HepG2 (cell line): ENCODE results near the gene NELFCD. TPM values are rescaled to one million over a fixed set of nuclear protein-coding genes. Genes with fewer than 3 reads are reported as not detected.
A peak's percentile ranks its signal among the peaks of the same experiment; 100 is the strongest.

Experiments used
- ATAC-seq: fragments of 200-7000 bp; cut with Tn5 transposase; 3 replicates; pipeline ENCODE4 v1.9.1; 2020; ENCODE audit warnings: mild to moderate bottlenecking, moderate library complexity
- BruUV-seq: library from RNA; stranded (reverse); fragments of 400-500 nt; replicated peaks from 2 replicates; lab custom pipeline; 2021; lab: Mats Ljungman, UMichigan
- CTCF ChIA-PET: fragments of 300-600 bp; formaldehyde crosslinking; extraction: SDS; loops from one replicate; lab custom pipeline; 2021; ENCODE audit warnings: low total read pairs, inconsistent platforms, low intra/inter-chr PET ratio; lab: Yijun Ruan, JAX
- POLR2A ChIA-PET: fragments of 350-600 bp; sonication (Branson Sonifier 250); formaldehyde crosslinking; loops from one replicate; lab custom pipeline; 2020; ENCODE audit warnings: antibody characterized with exemption, inconsistent platforms; lab: Yijun Ruan, JAX
- DNase-seq: peaks from one replicate; pipeline ENCODE4 v3.0.0-alpha.2; 2015; ENCODE audit warnings: low spot score
- FAIRE-seq: peaks from 3 replicates; lab custom pipeline; 2011; peaks lifted over from hg19 to GRCh38; lab: Jason Lieb, UNC
- H2AFZ ChIP-seq: one replicate; pipeline ENCODE4 v1.6.1; 2011; ENCODE audit warnings: low read length, inconsistent platforms
- H3K27ac ChIP-seq: fragments of 300-600 bp; 3 replicates; pipeline ENCODE4 v1.8.0; 2011; ENCODE audit warnings: mixed run types, mild to moderate bottlenecking, mixed read lengths, low read length, inconsistent platforms; ENCODE audit not compliant: insufficient read depth; ENCODE audit errors: extremely low read length
- H3K27me3 ChIP-seq, 2 experiments: fragments of 200-600 bp in 1 of 2; 2 replicates in 1 of 2; 3 replicates in 1 of 2; pipeline versions ENCODE4 v1.6.0 to v1.8.0; 2011; ENCODE audit warnings: low read length in 2 of 2, mild to moderate bottlenecking in 2 of 2, moderate library complexity in 2 of 2, inconsistent platforms in 1 of 2; ENCODE audit not compliant: insufficient read depth in 2 of 2, control insufficient read depth in 1 of 2
- H3K36me3 ChIP-seq, 2 experiments: fragments of 200-600 bp in 1 of 2; replicated peaks in 1 of 2; 2 replicates in 1 of 2; 3 replicates in 1 of 2; pipeline versions ENCODE4 v1.5.1 to v1.8.0; 2011; ENCODE audit warnings: low read length in 2 of 2, inconsistent platforms in 1 of 2; ENCODE audit not compliant: insufficient read depth in 2 of 2, control insufficient read depth in 1 of 2
- H3K4me1 ChIP-seq: 2 replicates; pipeline ENCODE4 v1.5.1; 2012; ENCODE audit warnings: low read length, inconsistent platforms; ENCODE audit not compliant: insufficient read depth
- H3K4me2 ChIP-seq: 2 replicates; pipeline ENCODE4 v1.6.0; 2011; ENCODE audit warnings: low read depth, low read length, inconsistent platforms
- H3K4me3 ChIP-seq, 3 experiments: fragments of 200-600 bp in 1 of 3; sonication (generic), shearing (Covaris generic) in 1 of 3; replicated peaks in 1 of 3; 2 replicates each; pipeline ENCODE4 v1.5.1; 2011 to 2016; ENCODE audit warnings: low read length in 3 of 3, inconsistent platforms in 2 of 3, low read depth in 2 of 3, mild to moderate bottlenecking in 2 of 3, control low read depth in 1 of 3, mixed read lengths in 1 of 3; ENCODE audit not compliant: insufficient read depth in 1 of 3
- H3K79me2 ChIP-seq: one replicate; pipeline ENCODE4 v1.6.1; 2011; ENCODE audit warnings: low read length, inconsistent platforms; ENCODE audit not compliant: insufficient read depth
- H3K9ac ChIP-seq: 2 replicates; pipeline ENCODE4 v1.6.0; 2011; ENCODE audit warnings: mild to moderate bottlenecking, low read depth, low read length, inconsistent platforms; ENCODE audit not compliant: insufficient read depth
- H3K9me3 ChIP-seq: 2 replicates; pipeline ENCODE4 v1.5.1; 2012; ENCODE audit warnings: mild to moderate bottlenecking, low read length
- H4K20me1 ChIP-seq: 2 replicates; pipeline ENCODE4 v1.6.0; 2011; ENCODE audit warnings: inconsistent platforms, mild to moderate bottlenecking, low read length, moderate library complexity; ENCODE audit not compliant: insufficient read depth
- HCFC1 ChIP-seq: fragments of 150-350 bp; IDR thresholded peaks from 2 replicates; pipeline ENCODE4 v1.6.1; 2014; ENCODE audit warnings: low read depth, low read length
- SP4 ChIP-seq: sonication (generic); formaldehyde crosslinking; IDR thresholded peaks from 2 replicates; pipeline ENCODE4 v1.8.1; 2023; ENCODE audit warnings: mild to moderate bottlenecking, missing genetic modification reagents
- TBL1XR1 ChIP-seq: fragments of 150-350 bp; IDR thresholded peaks from 2 replicates; pipeline ENCODE4 v1.6.1; 2014; ENCODE audit warnings: borderline replicate concordance, low read length; ENCODE audit not compliant: partially characterized antibody
- ZBED4 ChIP-seq: sonication (generic); formaldehyde crosslinking; IDR thresholded peaks from 2 replicates; pipeline ENCODE4 v1.4.0; 2020; ENCODE audit warnings: missing genetic modification reagents, borderline replicate concordance
- ZBTB2 ChIP-seq: sonication (generic); formaldehyde crosslinking; IDR thresholded peaks from 2 replicates; pipeline ENCODE4 v1.8.0; 2022; ENCODE audit warnings: low read depth, missing genetic modification reagents
- ZBTB33 ChIP-seq: sonication (generic); formaldehyde crosslinking; IDR thresholded peaks from 2 replicates; pipeline ENCODE4 v1.4.0; 2020; ENCODE audit warnings: missing genetic modification reagents
- ZNF253 ChIP-seq: sonication (generic); formaldehyde crosslinking; IDR thresholded peaks from 2 replicates; pipeline ENCODE4 v1.8.0; 2022; ENCODE audit warnings: mild to moderate bottlenecking, missing genetic modification reagents, borderline replicate concordance
- ZNF280B ChIP-seq: sonication (generic); formaldehyde crosslinking; IDR thresholded peaks from 2 replicates; pipeline ENCODE4 v1.5.0; 2020; ENCODE audit warnings: missing genetic modification reagents, mild to moderate bottlenecking, borderline replicate concordance
- WGBS: methylation state at CpG from one replicate; pipeline ENCODE4 v1.1.6; 2017; ENCODE audit warnings: low lambda C conversion rate; 5-methylcytosine and 5-hydroxymethylcytosine counted together
- in situ Hi-C: cut with HindIII; loops from 2 replicates; pipeline ENCODE4 v1.10.0; 2017; ENCODE audit warnings: low pct_unique_long_range_greater_than_20kb; ENCODE audit not compliant: extremely low pct_ligation_motif_present
- intact Hi-C: fragments of 100-400 bp; cut with micrococcal nuclease; formaldehyde crosslinking; loops from one replicate; pipeline ENCODE4 v1.10.0; 2022; ENCODE audit not compliant: unreplicated experiment
- polyA plus RNA-seq, 8 experiments: library from polyadenylated mRNA; depleted of rRNA in 3 of 8; stranded (reverse) in 7 of 8; unstranded in 1 of 8; fragments of >200 nt; fragmentation: Illumina TruSeq in 4 of 8; extraction: Trizol in 4 of 8; gene quantifications; 2 replicates each; pipeline versions ENCODE4 v1.2.1 to v1.2.3, GENCODE V29; 2011 to 2016; ENCODE audit warnings: low read depth in 4 of 8, missing spikeins in 1 of 8, mixed read lengths in 1 of 8; ENCODE audit not compliant: insufficient read depth in 1 of 8
- total RNA-seq, 5 experiments: library from RNA; depleted of rRNA; stranded (reverse); fragments of >200 nt; fragmentation: Illumina TruSeq; extraction: Trizol; gene quantifications; 2 replicates each; pipeline ENCODE4 v1.2.3, GENCODE V29; 2016; ENCODE audit warnings: low read depth in 1 of 5

The NELFCD gene
- total and polyA plus RNA-seq, 2 of the 13 experiments (the other 11 are each of a cell fraction or from before 2014, with no cell fraction given) = 159 to 203 TPM

- TF ChIP-seq ZBED4 (CRISPR knock-in tag) = peak; percentile 83; the same call in 1 of the 2 replicates
- no peak for TF ChIP-seq ZBTB2 (CRISPR knock-in tag)
Measured at GRCh38 chr20:59006167-59006863, 25.3 kb downstream of the NELFCD start (continued).

- intact Hi-C loops = no loop called here
- Histone ChIP-seq H3K9ac (no peak within 1 kb of the TSS), H4K20me1 (no peaks in the 10 kb centered on the region), H3K79me2 (no peaks in the 10 kb centered on the region), H3K4me1 (peaks cover 93% of the 10 kb centered on the region), H3K4me3 (peak within 1 kb of the TSS in 1 of 3 experiments; percentile 73; a peak in 1 of 6 replicates), H2AFZ (no peak within 1 kb of the TSS), H3K9me3 (no peaks in the 10 kb centered on the region), H3K27me3 (peaks cover 2 to 22% of the 10 kb centered on the region in 2 experiments; a peak in 4 of 5 replicates), H3K4me2 (peak within 1 kb of the TSS; percentile 90), H3K27ac (peak within 1 kb of the TSS; percentile 3), H3K36me3 (no peaks in the 10 kb centered on the region)
- BruUV-seq = no TSS peak
- WGBS = 97% methylated on average over 79 of the region's 82 CpGs
- in situ Hi-C loops = no loop called here
- FAIRE-seq (no peak), ATAC-seq (no peak), DNase-seq (no peak)
- POLR2A ChIA-PET = no interaction called here
- TF ChIP-seq ZNF280B (CRISPR knock-in tag) (no peak), ZBTB33 (CRISPR knock-in tag) (peak; percentile 15; the same call in 1 of the 2 replicates), TBL1XR1 (no peak), HCFC1 (no peak), ZNF253 (no peak), SP4 (CRISPR knock-in tag) (0 out of 2 replicates have a peak, but pooled peaks have one; percentile 53)
- CTCF ChIA-PET = no interaction called here
Measured at GRCh38 chr20:59006864-59007664, 26.0 kb downstream of the NELFCD start, which contains the start of gene CTSZ. Gene CTSZ, minus strand, starts transcription at chr20:59007254. Its CDS starts 126 bp downstream, at chr20:59007128.
